Gastrocnemius medialis (tissue), 4 donors: ENCODE data around the gene CNTN4.

Experiments
- CTCF ChIP-seq, 5 experiments: fragments of 450-650 bp in 3 of 5; fragments of 200-600 bp in 2 of 5; sonication (generic) in 2 of 5; IDR thresholded peaks in 4 of 5; conservative IDR thresholded peaks in 1 of 5; 1 replicate in 4 of 5; 2 replicates in 1 of 5; pipeline ENCODE4 v1.5.1; 2016 to 2019; ENCODE audit warnings: antibody characterized with exemption in 5 of 5, mild to moderate bottlenecking in 3 of 5, moderate library complexity in 3 of 5
- POLR2A ChIP-seq, 2 donors: fragments of 450-650 bp; IDR thresholded peaks; one replicate each; pipeline ENCODE4 v1.6.1; 2017; ENCODE audit warnings: antibody characterized with exemption in 2 of 2, mild to moderate bottlenecking in 2 of 2, moderate library complexity in 2 of 2

GRCh38 chr3:2623436-2623835, 524.8 kb downstream of the CNTN4 start:
- TF ChIP-seq CTCF (IDR thresholded peaks at IDR 0.05 in 4 of 5, conservative IDR thresholded peaks at IDR 0.05 in 1 of 5) (no peak), POLR2A (IDR thresholded peaks at IDR 0.05) (no peak)
